GM12892 (cell line): ENCODE results near the gene PTPRN2.

Experiments used
- POLR2A ChIP-seq: IDR thresholded peaks from 2 replicates; pipeline ENCODE4 v1.6.1; 2011; ENCODE audit warnings: low read depth, low read length, control low read depth
- POLR2AphosphoS5 ChIP-seq: IDR thresholded peaks from 2 replicates; pipeline ENCODE4 v1.6.1; 2011; ENCODE audit warnings: low read depth, low read length, control low read depth
- TAF1 ChIP-seq: IDR thresholded peaks from 2 replicates; pipeline ENCODE4 v1.6.1; 2011; ENCODE audit warnings: low read depth, mild to moderate bottlenecking, control low read depth, low read length, borderline replicate concordance

GRCh38 chr7:158460665-158461064 lies 127.0 kb downstream of the PTPRN2 start:
- TF ChIP-seq POLR2AphosphoS5 (no peak), POLR2A (no peak), TAF1 (no peak)
